SK-N-SH (cell line): ENCODE data around the gene MRFAP1L1. TPM values are rescaled to one million over a fixed set of nuclear protein-coding genes. Genes with fewer than 3 reads are reported as not detected.

Experiments used
- CTCF ChIA-PET: fragments of 300-600, 350-600 bp; formaldehyde crosslinking; extraction: SDS; loops from one replicate; lab custom pipeline; 2021; lab: Yijun Ruan, JAX
- POLR2A ChIA-PET: fragments of 350-600 bp; sonication (Branson Sonifier 250); formaldehyde crosslinking; extraction: SDS; loops from one replicate; lab custom pipeline; 2020; ENCODE audit warnings: antibody characterized with exemption, inconsistent platforms; lab: Yijun Ruan, JAX
- DNase-seq: peaks from one replicate; pipeline ENCODE4 v3.0.0; 2012
- H2AFZ ChIP-seq: fragments of 200-600 bp; sonication (generic); 2 replicates; pipeline ENCODE4 v1.8.1; 2016; ENCODE audit warnings: antibody characterized with exemption, mild to moderate bottlenecking, low read depth
- H3F3A ChIP-seq: fragments of 200-600 bp; sonication (generic); replicated peaks from 2 replicates; pipeline ENCODE3; 2016; ENCODE audit warnings: antibody characterized with exemption, mild to moderate bottlenecking; ENCODE audit not compliant: insufficient read depth
- H3K27ac ChIP-seq, 2 experiments: fragments of 200-500 bp in 1 of 2; fragments of 200-600 bp in 1 of 2; sonication (Bioruptor generic) in 1 of 2; sonication (generic), shearing (Covaris generic) in 1 of 2; 2 replicates each; pipeline versions ENCODE4 v1.5.1 to v1.6.1; 2014 to 2016; ENCODE audit warnings: low read depth in 2 of 2, inconsistent platforms in 1 of 2, low read length in 1 of 2, mild to moderate bottlenecking in 1 of 2, mixed read lengths in 1 of 2
- H3K27me3 ChIP-seq: fragments of 200-600 bp; sonication (generic), shearing (Covaris generic); 2 replicates; pipeline ENCODE4 v1.6.1; 2016; ENCODE audit warnings: mixed run types; ENCODE audit not compliant: insufficient read depth
- H3K36me3 ChIP-seq, 2 experiments: fragments of 200-500 bp in 1 of 2; fragments of 200-600 bp in 1 of 2; sonication (Bioruptor generic) in 1 of 2; sonication (generic) in 1 of 2; replicated peaks in 1 of 2; 2 replicates each; pipeline versions ENCODE3 to v1.5.1; 2014 to 2016; ENCODE audit warnings: low read length in 1 of 2, mild to moderate bottlenecking in 1 of 2; ENCODE audit not compliant: insufficient read depth in 2 of 2, control insufficient read depth in 1 of 2
- H3K4me1 ChIP-seq, 2 experiments: fragments of 200-500 bp in 1 of 2; fragments of 200-600 bp in 1 of 2; sonication (Bioruptor generic) in 1 of 2; sonication (generic), shearing (Covaris generic) in 1 of 2; 2 replicates each; pipeline versions ENCODE4 v1.5.1 to v1.6.1; 2014 to 2016; ENCODE audit warnings: low read depth in 1 of 2, low read length in 1 of 2, mixed run types in 1 of 2; ENCODE audit not compliant: insufficient read depth in 2 of 2, control insufficient read depth in 1 of 2
- H3K4me2 ChIP-seq: fragments of 200-600 bp; sonication (generic), shearing (Covaris generic); 2 replicates; pipeline ENCODE4 v1.6.1; 2017; ENCODE audit warnings: mixed run types
- H3K4me3 ChIP-seq, 2 experiments: fragments of 200-500 bp in 1 of 2; fragments of 200-600 bp in 1 of 2; sonication (Bioruptor generic) in 1 of 2; sonication (generic), shearing (Covaris generic) in 1 of 2; 2 replicates each; pipeline versions ENCODE4 v1.5.1 to v1.8.1; 2014 to 2016; ENCODE audit warnings: low read depth in 2 of 2, inconsistent platforms in 1 of 2, low read length in 1 of 2, mild to moderate bottlenecking in 1 of 2, mixed read lengths in 1 of 2, moderate library complexity in 1 of 2
- H3K79me2 ChIP-seq: fragments of 200-600 bp; sonication (generic); 2 replicates; pipeline ENCODE4 v1.8.1; 2017; ENCODE audit warnings: mild to moderate bottlenecking; ENCODE audit not compliant: insufficient read depth
- H3K9ac ChIP-seq: fragments of 200-600 bp; sonication (generic); 2 replicates; pipeline ENCODE4 v1.6.1; 2017; ENCODE audit warnings: mixed run types
- H3K9me2 ChIP-seq: fragments of 200-600 bp; sonication (generic); 2 replicates; pipeline ENCODE4 v1.6.1; 2017; ENCODE audit warnings: mixed run types
- H3K9me3 ChIP-seq: fragments of 200-600 bp; sonication (generic); 2 replicates; pipeline ENCODE4 v1.6.1; 2017; ENCODE audit warnings: mixed run types, mild to moderate bottlenecking, moderate library complexity
- H4K20me1 ChIP-seq: fragments of 200-600 bp; sonication (generic); 2 replicates; pipeline ENCODE4 v1.6.1; 2017; ENCODE audit warnings: mild to moderate bottlenecking, mixed run types; ENCODE audit not compliant: insufficient read depth
- CHD2 ChIP-seq: fragments of 150-350 bp; IDR thresholded peaks from 2 replicates; pipeline ENCODE4 v1.6.1; 2018; ENCODE audit warnings: low read length; ENCODE audit not compliant: partially characterized antibody
- ELF1 ChIP-seq: IDR thresholded peaks from 2 replicates; pipeline ENCODE4 v1.4.0; 2012
- EP300 ChIP-seq, 2 experiments: IDR thresholded peaks; 2 replicates each; pipeline versions ENCODE4 v1.4.0 to v1.6.1; 2012; ENCODE audit warnings: borderline replicate concordance in 1 of 2, low read depth in 1 of 2, low read length in 1 of 2
- EZH2phosphoT487 ChIP-seq: fragments of 200-600 bp; sonication (generic); IDR thresholded peaks from 2 replicates; pipeline ENCODE4 v1.6.1; 2017; ENCODE audit warnings: low read depth, mixed run types, mild to moderate bottlenecking, antibody characterized with exemption, moderate library complexity, borderline replicate concordance
- FOXM1 ChIP-seq: IDR thresholded peaks from 2 replicates; pipeline ENCODE4 v1.4.0; 2012; ENCODE audit warnings: low read depth, mild to moderate bottlenecking
- GABPA ChIP-seq: IDR thresholded peaks from 2 replicates; pipeline ENCODE4 v1.4.0; 2012; ENCODE audit warnings: low read depth, mild to moderate bottlenecking
- GATA2 ChIP-seq: sonication (generic); formaldehyde crosslinking; IDR thresholded peaks from 2 replicates; pipeline ENCODE4 v1.5.0; 2020; ENCODE audit warnings: mild to moderate bottlenecking, missing genetic modification reagents
- JUND ChIP-seq: IDR thresholded peaks from 2 replicates; pipeline ENCODE4 v1.4.0; 2012
- MXI1 ChIP-seq: IDR thresholded peaks from 2 replicates; pipeline ENCODE4 v1.6.1; 2012; ENCODE audit warnings: mild to moderate bottlenecking, low read depth, low read length, improper control_type of control experiment
- NFIC ChIP-seq: IDR thresholded peaks from 2 replicates; pipeline ENCODE4 v1.4.0; 2012; ENCODE audit warnings: borderline replicate concordance
- NRF1 ChIP-seq: IDR thresholded peaks from 2 replicates; pipeline ENCODE4 v1.6.1; 2012; ENCODE audit warnings: low read depth, mild to moderate bottlenecking, low read length
- POLR2AphosphoS5 ChIP-seq: IDR thresholded peaks from 2 replicates; pipeline ENCODE4 v1.6.1; 2012; ENCODE audit warnings: low read depth, low read length
- RAD21 ChIP-seq: IDR thresholded peaks from 2 replicates; pipeline ENCODE4 v1.6.1; 2012; ENCODE audit warnings: mild to moderate bottlenecking, low read length
- RCOR1 ChIP-seq: fragments of 150-350 bp; IDR thresholded peaks from 2 replicates; pipeline ENCODE4 v1.6.1; 2017; ENCODE audit warnings: antibody characterized with exemption, low read length
- RXRA ChIP-seq: IDR thresholded peaks from 2 replicates; pipeline ENCODE4 v1.4.0; 2012; ENCODE audit warnings: low read depth, mild to moderate bottlenecking, borderline replicate concordance
- SIN3A ChIP-seq: IDR thresholded peaks from 2 replicates; pipeline ENCODE4 v1.6.1; 2012; ENCODE audit warnings: low read depth, mild to moderate bottlenecking, low read length, moderate library complexity, borderline replicate concordance
- SMC3 ChIP-seq: IDR thresholded peaks from 2 replicates; pipeline ENCODE4 v1.6.1; 2012; ENCODE audit warnings: low read depth, low read length, improper control_type of control experiment
- TAF1 ChIP-seq: IDR thresholded peaks from 2 replicates; pipeline ENCODE4 v1.6.1; 2012; ENCODE audit warnings: low read depth, mild to moderate bottlenecking, low read length, moderate library complexity, borderline replicate concordance
- TCF12 ChIP-seq: IDR thresholded peaks from 2 replicates; pipeline ENCODE4 v1.4.0; 2012
- TEAD4 ChIP-seq: IDR thresholded peaks from 2 replicates; pipeline ENCODE4 v1.4.0; 2012; ENCODE audit warnings: mild to moderate bottlenecking, borderline replicate concordance; ENCODE audit not compliant: insufficient read depth
- WGBS: methylation state at CpG from one replicate; pipeline ENCODE4 v1.1.6; 2017; ENCODE audit warnings: low lambda C conversion rate; 5-methylcytosine and 5-hydroxymethylcytosine counted together
- polyA plus RNA-seq, 3 experiments: library from polyadenylated mRNA; depleted of rRNA; stranded (reverse); fragments of >200 nt; gene quantifications; 2 replicates each; pipeline ENCODE4 v1.2.3, GENCODE V29; 2012
- TF ChIP-seq, protein P1 (sequence below): IDR thresholded peaks from 2 replicates; pipeline ENCODE4 v1.4.0; 2012; ENCODE audit warnings: low read depth, borderline replicate concordance
- TF ChIP-seq, protein P2 (sequence below): fragments of 150-350 bp; IDR thresholded peaks from 2 replicates; pipeline ENCODE4 v1.6.1; 2017; ENCODE audit warnings: antibody characterized with exemption, low read length, low read depth, borderline replicate concordance
- TF ChIP-seq, protein P3 (sequence below): IDR thresholded peaks from 2 replicates; pipeline ENCODE4 v1.4.0; 2012; ENCODE audit warnings: low read depth, borderline replicate concordance
- TF ChIP-seq, protein P4 (sequence below): fragments of 200-600 bp; sonication (generic); IDR thresholded peaks from 2 replicates; pipeline ENCODE4 v1.6.1; 2017; ENCODE audit warnings: antibody characterized with exemption, mild to moderate bottlenecking, moderate library complexity
- TF ChIP-seq, protein P5 (sequence below): IDR thresholded peaks from 2 replicates; pipeline ENCODE4 v1.4.0; 2012; ENCODE audit warnings: low read depth
- TF ChIP-seq, protein P6 (sequence below): fragments of 150-350 bp; IDR thresholded peaks from 2 replicates; pipeline ENCODE4 v1.6.1; 2016; ENCODE audit warnings: mild to moderate bottlenecking, low read depth, low read length

Gene MRFAP1L1
- polyA plus RNA-seq, 1 of the 3 experiments (the other 2 are of a cell fraction): 60.3 TPM

DNA sequence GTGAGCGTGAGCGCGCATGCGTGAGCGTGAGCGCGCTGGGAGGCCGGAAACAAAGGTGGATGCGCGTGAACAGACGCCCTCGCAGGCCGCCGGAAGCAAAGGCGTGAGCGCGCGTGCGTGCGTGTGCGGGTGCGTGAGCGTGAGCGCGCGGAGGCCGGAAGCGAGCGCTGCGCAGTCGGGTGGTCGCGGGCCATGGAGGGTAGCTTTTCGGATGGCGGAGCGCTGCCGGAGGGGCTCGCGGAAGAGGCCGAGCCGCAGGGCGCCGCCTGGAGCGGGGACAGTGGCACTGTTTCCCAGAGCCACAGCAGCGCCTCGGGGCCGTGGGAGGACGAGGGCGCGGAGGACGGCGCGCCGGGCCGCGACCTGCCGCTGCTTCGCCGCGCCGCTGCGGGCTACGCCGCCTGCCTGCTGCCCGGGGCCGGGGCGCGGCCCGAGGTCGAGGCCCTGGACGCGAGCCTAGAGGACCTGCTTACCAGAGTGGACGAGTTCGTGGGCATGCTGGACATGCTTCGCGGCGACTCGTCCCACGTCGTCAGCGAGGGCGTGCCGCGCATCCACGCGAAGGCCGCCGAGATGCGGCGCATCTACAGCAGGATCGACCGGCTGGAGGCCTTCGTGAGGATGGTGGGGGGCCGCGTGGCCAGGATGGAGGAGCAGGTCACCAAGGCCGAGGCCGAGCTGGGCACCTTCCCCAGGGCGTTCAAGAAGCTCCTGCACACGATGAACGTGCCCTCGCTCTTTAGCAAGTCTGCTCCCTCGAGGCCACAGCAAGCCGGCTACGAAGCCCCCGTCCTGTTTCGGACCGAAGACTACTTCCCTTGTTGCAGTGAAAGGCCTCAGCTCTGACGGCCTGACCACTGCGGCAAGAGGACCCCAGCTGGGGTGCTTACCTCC, 6.6 kb upstream of the MRFAP1L1 start, which contains the start of gene BLOC1S4:
Gene BLOC1S4 (plus strand): TSS at position 157 of the 894 bp plus-strand sequence. CDS start 36 bp downstream, at position 193.
- peak within 1 kb of the TSS; percentile 78 for H2AFZ ChIP-seq
- H4K20me1 ChIP-seq: peaks cover 18% of the 10 kb centered on the region; the same call in 1 of the 2 replicates
- H3K27ac ChIP-seq: peak within 1 kb of the TSS; percentile 60 to 85
- peak within 1 kb of the TSS; percentile 81 for H3K9ac ChIP-seq
- POLR2A ChIA-PET: interaction anchor here (0.7 to 1.9 kb wide), 5 partner anchors 42 to 215 kb away, joined by 3 to 6 read pairs (median 4); partner anchors contain the start of genes MRFAP1 and TBC1D14
- no peaks in the 10 kb centered on the region for H3K9me2 ChIP-seq
- no peaks in the 10 kb centered on the region for H3K9me3 ChIP-seq
- no peaks in the 10 kb centered on the region for H3K36me3 ChIP-seq
- no peaks in the 10 kb centered on the region for H3K27me3 ChIP-seq
- WGBS: 2% methylated on average over 51 of the region's 109 CpGs
- CTCF ChIA-PET: interaction anchor here (0.6 to 10.2 kb wide), 7 partner anchors 53 to 270 kb away, joined by 3 to 204 read pairs (median 4); partner anchors contain the start of gene TBC1D14
- H3F3A ChIP-seq: peaks cover 8% of the 10 kb centered on the region
- DNase-seq: peak; percentile 97
- H3K4me3 ChIP-seq: peak within 1 kb of the TSS; percentile 81 to 83
- H3K4me1 ChIP-seq: peaks cover 0 to 6% of the 10 kb centered on the region in 2 experiments; a peak in 2 of 4 replicates
- peak within 1 kb of the TSS; percentile 98 for H3K4me2 ChIP-seq
- peaks cover 25% of the 10 kb centered on the region for H3K79me2 ChIP-seq
- TF ChIP-seq RAD21: no peak
- TF ChIP-seq, protein P1, sequence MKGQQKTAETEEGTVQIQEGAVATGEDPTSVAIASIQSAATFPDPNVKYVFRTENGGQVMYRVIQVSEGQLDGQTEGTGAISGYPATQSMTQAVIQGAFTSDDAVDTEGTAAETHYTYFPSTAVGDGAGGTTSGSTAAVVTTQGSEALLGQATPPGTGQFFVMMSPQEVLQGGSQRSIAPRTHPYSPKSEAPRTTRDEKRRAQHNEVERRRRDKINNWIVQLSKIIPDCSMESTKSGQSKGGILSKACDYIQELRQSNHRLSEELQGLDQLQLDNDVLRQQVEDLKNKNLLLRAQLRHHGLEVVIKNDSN: no peak
- no peak for TF ChIP-seq NFIC
- no peak for TF ChIP-seq TCF12
- TF ChIP-seq SIN3A: no peak; the same call in 1 of the 2 replicates
- TF ChIP-seq TEAD4: no peak
- TF ChIP-seq POLR2AphosphoS5: peak; percentile 78
- TF ChIP-seq, protein P2, sequence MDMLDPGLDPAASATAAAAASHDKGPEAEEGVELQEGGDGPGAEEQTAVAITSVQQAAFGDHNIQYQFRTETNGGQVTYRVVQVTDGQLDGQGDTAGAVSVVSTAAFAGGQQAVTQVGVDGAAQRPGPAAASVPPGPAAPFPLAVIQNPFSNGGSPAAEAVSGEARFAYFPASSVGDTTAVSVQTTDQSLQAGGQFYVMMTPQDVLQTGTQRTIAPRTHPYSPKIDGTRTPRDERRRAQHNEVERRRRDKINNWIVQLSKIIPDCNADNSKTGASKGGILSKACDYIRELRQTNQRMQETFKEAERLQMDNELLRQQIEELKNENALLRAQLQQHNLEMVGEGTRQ: no peak
- TF ChIP-seq GATA2 (CRISPR knock-in tag): no peak
- TF ChIP-seq NRF1: peak; percentile 98
- no peak for TF ChIP-seq JUND
- TF ChIP-seq, protein P3, sequence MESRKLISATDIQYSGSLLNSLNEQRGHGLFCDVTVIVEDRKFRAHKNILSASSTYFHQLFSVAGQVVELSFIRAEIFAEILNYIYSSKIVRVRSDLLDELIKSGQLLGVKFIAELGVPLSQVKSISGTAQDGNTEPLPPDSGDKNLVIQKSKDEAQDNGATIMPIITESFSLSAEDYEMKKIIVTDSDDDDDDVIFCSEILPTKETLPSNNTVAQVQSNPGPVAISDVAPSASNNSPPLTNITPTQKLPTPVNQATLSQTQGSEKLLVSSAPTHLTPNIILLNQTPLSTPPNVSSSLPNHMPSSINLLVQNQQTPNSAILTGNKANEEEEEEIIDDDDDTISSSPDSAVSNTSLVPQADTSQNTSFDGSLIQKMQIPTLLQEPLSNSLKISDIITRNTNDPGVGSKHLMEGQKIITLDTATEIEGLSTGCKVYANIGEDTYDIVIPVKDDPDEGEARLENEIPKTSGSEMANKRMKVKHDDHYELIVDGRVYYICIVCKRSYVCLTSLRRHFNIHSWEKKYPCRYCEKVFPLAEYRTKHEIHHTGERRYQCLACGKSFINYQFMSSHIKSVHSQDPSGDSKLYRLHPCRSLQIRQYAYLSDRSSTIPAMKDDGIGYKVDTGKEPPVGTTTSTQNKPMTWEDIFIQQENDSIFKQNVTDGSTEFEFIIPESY: no peak
- TF ChIP-seq, protein P4, sequence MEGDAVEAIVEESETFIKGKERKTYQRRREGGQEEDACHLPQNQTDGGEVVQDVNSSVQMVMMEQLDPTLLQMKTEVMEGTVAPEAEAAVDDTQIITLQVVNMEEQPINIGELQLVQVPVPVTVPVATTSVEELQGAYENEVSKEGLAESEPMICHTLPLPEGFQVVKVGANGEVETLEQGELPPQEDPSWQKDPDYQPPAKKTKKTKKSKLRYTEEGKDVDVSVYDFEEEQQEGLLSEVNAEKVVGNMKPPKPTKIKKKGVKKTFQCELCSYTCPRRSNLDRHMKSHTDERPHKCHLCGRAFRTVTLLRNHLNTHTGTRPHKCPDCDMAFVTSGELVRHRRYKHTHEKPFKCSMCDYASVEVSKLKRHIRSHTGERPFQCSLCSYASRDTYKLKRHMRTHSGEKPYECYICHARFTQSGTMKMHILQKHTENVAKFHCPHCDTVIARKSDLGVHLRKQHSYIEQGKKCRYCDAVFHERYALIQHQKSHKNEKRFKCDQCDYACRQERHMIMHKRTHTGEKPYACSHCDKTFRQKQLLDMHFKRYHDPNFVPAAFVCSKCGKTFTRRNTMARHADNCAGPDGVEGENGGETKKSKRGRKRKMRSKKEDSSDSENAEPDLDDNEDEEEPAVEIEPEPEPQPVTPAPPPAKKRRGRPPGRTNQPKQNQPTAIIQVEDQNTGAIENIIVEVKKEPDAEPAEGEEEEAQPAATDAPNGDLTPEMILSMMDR: no peak
- TF ChIP-seq, protein P5, sequence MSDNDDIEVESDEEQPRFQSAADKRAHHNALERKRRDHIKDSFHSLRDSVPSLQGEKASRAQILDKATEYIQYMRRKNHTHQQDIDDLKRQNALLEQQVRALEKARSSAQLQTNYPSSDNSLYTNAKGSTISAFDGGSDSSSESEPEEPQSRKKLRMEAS: peak; percentile 88
- TF ChIP-seq GABPA: peak; percentile 68
- TF ChIP-seq ELF1: peak; percentile 63
- no peak for TF ChIP-seq RCOR1
- peak; percentile 74; the same call in 1 of the 2 replicates for TF ChIP-seq TAF1
- peak; percentile 37; the same call in 1 of the 2 replicates for TF ChIP-seq MXI1
- TF ChIP-seq EZH2phosphoT487: no peak
- TF ChIP-seq RXRA: no peak
- no peak for TF ChIP-seq FOXM1
- TF ChIP-seq, protein P6, sequence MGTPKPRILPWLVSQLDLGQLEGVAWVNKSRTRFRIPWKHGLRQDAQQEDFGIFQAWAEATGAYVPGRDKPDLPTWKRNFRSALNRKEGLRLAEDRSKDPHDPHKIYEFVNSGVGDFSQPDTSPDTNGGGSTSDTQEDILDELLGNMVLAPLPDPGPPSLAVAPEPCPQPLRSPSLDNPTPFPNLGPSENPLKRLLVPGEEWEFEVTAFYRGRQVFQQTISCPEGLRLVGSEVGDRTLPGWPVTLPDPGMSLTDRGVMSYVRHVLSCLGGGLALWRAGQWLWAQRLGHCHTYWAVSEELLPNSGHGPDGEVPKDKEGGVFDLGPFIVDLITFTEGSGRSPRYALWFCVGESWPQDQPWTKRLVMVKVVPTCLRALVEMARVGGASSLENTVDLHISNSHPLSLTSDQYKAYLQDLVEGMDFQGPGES: no peak
- TF ChIP-seq EP300 (IDR thresholded peaks at IDR 0.05; ENCODE audit: borderline replicate concordance in 1 of 2, low read depth in 1 of 2, low read length in 1 of 2): no peak
- TF ChIP-seq SMC3: no peak
- no peak for TF ChIP-seq CHD2
